AG04450 (cell line): Measurements from ENCODE around the gene ZBTB14. TPM values are rescaled to one million over a fixed set of nuclear protein-coding genes. Genes with fewer than 3 reads are reported as not detected.

ENCODE experiments used
- CTCF ChIA-PET: fragments of 300-600, 350-600 bp; formaldehyde crosslinking; extraction: SDS; loops from one replicate; lab custom pipeline; 2022; ENCODE audit warnings: antibody characterized with exemption, inconsistent platforms; lab: Charles Lee
- POLR2A ChIA-PET: fragments of 350-600 bp; formaldehyde crosslinking; extraction: SDS; loops from one replicate; lab custom pipeline; 2021; ENCODE audit warnings: antibody characterized with exemption, inconsistent platforms; lab: Yijun Ruan, JAX
- DNase-seq: peaks from one replicate; pipeline ENCODE4 v3.0.0-alpha.2; 2011; ENCODE audit warnings: low read depth, low spot score
- H3K27ac ChIP-seq: one replicate; pipeline ENCODE4 v1.5.1; 2012; ENCODE audit warnings: low read depth, low read length, control low read depth
- H3K27me3 ChIP-seq: one replicate; pipeline ENCODE4 v1.6.0; 2012; ENCODE audit warnings: low read length; ENCODE audit not compliant: control insufficient read depth, insufficient read depth
- H3K4me3 ChIP-seq: 2 replicates; pipeline ENCODE4 v1.5.1; 2011; ENCODE audit warnings: mild to moderate bottlenecking, low read depth, low read length, control low read depth
- H3K9me3 ChIP-seq: 2 replicates; pipeline ENCODE4 v1.5.1; 2012; ENCODE audit warnings: low read length; ENCODE audit not compliant: control insufficient read depth, insufficient read depth
- polyA plus RNA-seq: library from polyadenylated mRNA; depleted of rRNA; stranded (reverse); fragments of >200 nt; gene quantifications from 2 replicates; pipeline ENCODE4 v1.2.3, GENCODE V29; 2011; rRNA removed
- TF ChIP-seq, protein P1 (sequence below): IDR thresholded peaks from 2 replicates; pipeline ENCODE4 v1.5.1; 2011; ENCODE audit warnings: low read depth, low read length, control low read depth, inconsistent platforms

Gene ZBTB14
- polyA plus RNA-seq, 1 experiment: 17.7 TPM

DNA sequence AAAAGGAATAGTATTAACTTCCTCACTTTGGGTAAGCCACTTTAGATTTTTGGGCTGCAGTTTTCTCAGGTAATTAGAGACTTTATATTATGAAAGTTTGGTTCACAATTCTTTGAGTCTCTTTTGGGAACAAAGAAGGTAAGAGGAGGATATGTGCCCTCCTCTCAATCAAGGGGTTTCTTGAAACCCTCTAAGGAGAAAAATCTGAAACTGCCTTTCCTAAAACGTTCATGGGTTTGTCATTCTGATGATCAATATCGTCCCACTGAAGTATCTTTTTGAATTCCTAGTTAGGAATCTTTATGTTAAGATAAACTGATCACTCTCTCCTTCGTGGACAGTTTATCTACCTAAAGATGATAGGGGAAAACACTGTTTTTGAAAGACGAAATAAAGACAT lies 56.1 kb downstream of the ZBTB14 start:
- no peak for DNase-seq
- Histone ChIP-seq H3K9me3 (no peaks in the 10 kb centered on the region), H3K27ac (no peak overlapping the region), H3K27me3 (no peaks in the 10 kb centered on the region), H3K4me3 (peak overlapping the region; percentile 84)
- ChIA-PET POLR2A (no interaction called here), CTCF (no interaction called here)
- TF ChIP-seq, protein P1, sequence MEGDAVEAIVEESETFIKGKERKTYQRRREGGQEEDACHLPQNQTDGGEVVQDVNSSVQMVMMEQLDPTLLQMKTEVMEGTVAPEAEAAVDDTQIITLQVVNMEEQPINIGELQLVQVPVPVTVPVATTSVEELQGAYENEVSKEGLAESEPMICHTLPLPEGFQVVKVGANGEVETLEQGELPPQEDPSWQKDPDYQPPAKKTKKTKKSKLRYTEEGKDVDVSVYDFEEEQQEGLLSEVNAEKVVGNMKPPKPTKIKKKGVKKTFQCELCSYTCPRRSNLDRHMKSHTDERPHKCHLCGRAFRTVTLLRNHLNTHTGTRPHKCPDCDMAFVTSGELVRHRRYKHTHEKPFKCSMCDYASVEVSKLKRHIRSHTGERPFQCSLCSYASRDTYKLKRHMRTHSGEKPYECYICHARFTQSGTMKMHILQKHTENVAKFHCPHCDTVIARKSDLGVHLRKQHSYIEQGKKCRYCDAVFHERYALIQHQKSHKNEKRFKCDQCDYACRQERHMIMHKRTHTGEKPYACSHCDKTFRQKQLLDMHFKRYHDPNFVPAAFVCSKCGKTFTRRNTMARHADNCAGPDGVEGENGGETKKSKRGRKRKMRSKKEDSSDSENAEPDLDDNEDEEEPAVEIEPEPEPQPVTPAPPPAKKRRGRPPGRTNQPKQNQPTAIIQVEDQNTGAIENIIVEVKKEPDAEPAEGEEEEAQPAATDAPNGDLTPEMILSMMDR: no peak

Other genes starting within 250 kb of the ZBTB14 start
- not detected in 2 replicates for gene AKAIN1, start 98.5 kb downstream of the ZBTB14 start, polyA plus RNA-seq
- 36.6 and 45.0 TPM in 2 replicates for gene EPB41L3, start 248.3 kb upstream of the ZBTB14 start, polyA plus RNA-seq